Vagina (tissue), 2 donors: ENCODE data around the gene ADGRL3. TPM values are rescaled to one million over a fixed set of nuclear protein-coding genes. Genes with fewer than 3 reads are reported as not detected.
A peak's percentile ranks its signal among the peaks of the same experiment; 100 is the strongest.

Source experiments
- DNase-seq, 2 donors: peaks; one replicate each; pipeline ENCODE4 v3.0.0-alpha.2; 2017; ENCODE audit errors: extremely low spot score in 2 of 2
- H3K27ac ChIP-seq: fragments of 200-600 bp; sonication (generic); one replicate; pipeline ENCODE4 v1.5.1; 2019
- H3K27me3 ChIP-seq: fragments of 200-600 bp; sonication (generic); one replicate; pipeline ENCODE4 v1.5.1; 2019
- H3K36me3 ChIP-seq, 2 donors: fragments of 200-600 bp; sonication (generic); one replicate each; pipeline ENCODE4 v1.5.1; 2017 to 2019
- H3K4me1 ChIP-seq: fragments of 200-600 bp; sonication (generic); one replicate; pipeline ENCODE4 v1.5.1; 2019
- H3K4me3 ChIP-seq, 2 donors: fragments of 200-600 bp; sonication (generic); 1 replicate in 1 of 2; 2 replicates in 1 of 2; pipeline ENCODE4 v1.5.1; 2016 to 2019
- H3K9me3 ChIP-seq: fragments of 200-600 bp; sonication (generic); one replicate; pipeline ENCODE4 v1.5.1; 2019
- POLR2A ChIP-seq, 2 donors: fragments of 450-650 bp; IDR thresholded peaks; one replicate each; pipeline ENCODE4 v1.6.1; 2017; ENCODE audit warnings: antibody characterized with exemption in 2 of 2, mild to moderate bottlenecking in 2 of 2, moderate library complexity in 2 of 2
- POLR2AphosphoS5 ChIP-seq, 2 donors: sonication (generic); formaldehyde crosslinking; IDR thresholded peaks; one replicate each; pipeline ENCODE4 v1.9.0; 2017; ENCODE audit warnings: antibody characterized with exemption in 2 of 2, mild to moderate bottlenecking in 2 of 2, low read depth in 1 of 2; ENCODE audit not compliant: insufficient read depth in 1 of 2
- intact Hi-C: fragments of 100-400 bp; cut with DNase I; formaldehyde crosslinking; loops from one replicate; pipeline ENCODE4 v1.15.1; 2023
- total RNA-seq: library from RNA; depleted of rRNA; stranded (reverse); fragments of >200 nt; gene quantifications from one replicate; pipeline ENCODE4 v1.2.3, GENCODE V29; 2016
- TF ChIP-seq, protein P1 (sequence below), 3 experiments: fragments of 450-650 bp in 2 of 3; fragments of 200-600 bp in 1 of 3; sonication (generic) in 1 of 3; IDR thresholded peaks; one replicate each; pipeline ENCODE4 v1.5.1; 2017 to 2019; ENCODE audit warnings: antibody characterized with exemption in 3 of 3, mild to moderate bottlenecking in 2 of 3, moderate library complexity in 2 of 3

Gene ADGRL3
- total RNA-seq, 1 donor from 2014 or later, result 16.9 TPM

DNA sequence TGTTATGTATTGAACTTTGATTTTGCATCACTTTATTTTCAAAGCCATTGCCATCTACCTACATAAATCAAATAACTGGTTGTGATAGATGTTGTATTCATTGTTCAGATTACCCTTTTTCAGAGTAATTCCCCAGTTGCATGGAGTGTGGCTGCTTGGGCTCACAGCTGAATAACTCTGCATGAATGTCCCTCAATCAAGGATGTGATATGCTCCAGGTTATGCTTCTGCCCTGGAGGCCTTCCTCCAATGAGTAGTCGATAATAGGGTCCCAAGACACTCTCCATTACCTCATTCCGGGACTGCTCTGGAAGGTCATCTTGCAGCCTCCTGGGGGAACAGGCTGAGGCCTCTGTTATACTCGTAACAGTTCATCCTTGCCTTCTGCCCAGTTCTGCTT lies 251.8 kb downstream of the ADGRL3 start:
- Histone ChIP-seq H3K9me3 (no peaks in the 10 kb centered on the region), H3K27ac (no peak overlapping the region), H3K36me3 (no peaks in the 10 kb centered on the region), H3K27me3 (no peaks in the 10 kb centered on the region), H3K4me3 (no peak overlapping the region), H3K4me1 (no peaks in the 10 kb centered on the region)
- TF ChIP-seq POLR2AphosphoS5 (IDR thresholded peaks at IDR 0.05; ENCODE audit: insufficient read depth in 1 of 2, low read depth in 1 of 2), result no peak
- no peak for TF ChIP-seq POLR2A (IDR thresholded peaks at IDR 0.05)
- TF ChIP-seq, protein P1, sequence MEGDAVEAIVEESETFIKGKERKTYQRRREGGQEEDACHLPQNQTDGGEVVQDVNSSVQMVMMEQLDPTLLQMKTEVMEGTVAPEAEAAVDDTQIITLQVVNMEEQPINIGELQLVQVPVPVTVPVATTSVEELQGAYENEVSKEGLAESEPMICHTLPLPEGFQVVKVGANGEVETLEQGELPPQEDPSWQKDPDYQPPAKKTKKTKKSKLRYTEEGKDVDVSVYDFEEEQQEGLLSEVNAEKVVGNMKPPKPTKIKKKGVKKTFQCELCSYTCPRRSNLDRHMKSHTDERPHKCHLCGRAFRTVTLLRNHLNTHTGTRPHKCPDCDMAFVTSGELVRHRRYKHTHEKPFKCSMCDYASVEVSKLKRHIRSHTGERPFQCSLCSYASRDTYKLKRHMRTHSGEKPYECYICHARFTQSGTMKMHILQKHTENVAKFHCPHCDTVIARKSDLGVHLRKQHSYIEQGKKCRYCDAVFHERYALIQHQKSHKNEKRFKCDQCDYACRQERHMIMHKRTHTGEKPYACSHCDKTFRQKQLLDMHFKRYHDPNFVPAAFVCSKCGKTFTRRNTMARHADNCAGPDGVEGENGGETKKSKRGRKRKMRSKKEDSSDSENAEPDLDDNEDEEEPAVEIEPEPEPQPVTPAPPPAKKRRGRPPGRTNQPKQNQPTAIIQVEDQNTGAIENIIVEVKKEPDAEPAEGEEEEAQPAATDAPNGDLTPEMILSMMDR (IDR thresholded peaks at IDR 0.05), result no peak
- DNase-seq, result no peak
- intact Hi-C loops, result no loop called here

DNA sequence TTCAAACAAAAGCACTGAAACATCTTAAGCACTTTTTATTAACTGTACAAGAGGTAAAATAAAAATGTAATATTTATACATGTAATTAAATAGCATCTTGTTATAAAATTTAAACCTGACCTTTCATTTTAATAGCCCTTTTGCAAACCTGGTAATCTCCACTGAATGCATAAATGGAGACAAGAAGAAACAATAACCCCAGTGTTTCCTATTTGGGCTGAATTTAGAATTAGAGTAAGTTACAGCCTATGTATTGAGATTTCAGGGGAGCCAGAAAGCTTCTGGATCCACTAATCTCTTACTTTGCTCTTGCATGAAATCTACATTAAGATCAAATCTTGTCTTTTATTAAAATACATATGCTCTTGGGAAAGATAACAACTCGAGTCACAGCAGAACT lies 261.8 kb downstream of the ADGRL3 start:
- no peaks in the 10 kb centered on the region for H3K36me3 ChIP-seq
- H3K27me3 ChIP-seq, result no peaks in the 10 kb centered on the region
- H3K27ac ChIP-seq, result no peak overlapping the region
- H3K4me1 ChIP-seq, result peaks cover 4% of the 10 kb centered on the region
- no peak for DNase-seq
- no peaks in the 10 kb centered on the region for H3K9me3 ChIP-seq
- no peak for TF ChIP-seq POLR2AphosphoS5 (IDR thresholded peaks at IDR 0.05; ENCODE audit: insufficient read depth in 1 of 2, low read depth in 1 of 2)
- no peak for TF ChIP-seq POLR2A (IDR thresholded peaks at IDR 0.05)
- TF ChIP-seq, protein P1 (IDR thresholded peaks at IDR 0.05), result no peak
- intact Hi-C loops, result no loop called here
- H3K4me3 ChIP-seq, result no peak overlapping the region

DNA sequence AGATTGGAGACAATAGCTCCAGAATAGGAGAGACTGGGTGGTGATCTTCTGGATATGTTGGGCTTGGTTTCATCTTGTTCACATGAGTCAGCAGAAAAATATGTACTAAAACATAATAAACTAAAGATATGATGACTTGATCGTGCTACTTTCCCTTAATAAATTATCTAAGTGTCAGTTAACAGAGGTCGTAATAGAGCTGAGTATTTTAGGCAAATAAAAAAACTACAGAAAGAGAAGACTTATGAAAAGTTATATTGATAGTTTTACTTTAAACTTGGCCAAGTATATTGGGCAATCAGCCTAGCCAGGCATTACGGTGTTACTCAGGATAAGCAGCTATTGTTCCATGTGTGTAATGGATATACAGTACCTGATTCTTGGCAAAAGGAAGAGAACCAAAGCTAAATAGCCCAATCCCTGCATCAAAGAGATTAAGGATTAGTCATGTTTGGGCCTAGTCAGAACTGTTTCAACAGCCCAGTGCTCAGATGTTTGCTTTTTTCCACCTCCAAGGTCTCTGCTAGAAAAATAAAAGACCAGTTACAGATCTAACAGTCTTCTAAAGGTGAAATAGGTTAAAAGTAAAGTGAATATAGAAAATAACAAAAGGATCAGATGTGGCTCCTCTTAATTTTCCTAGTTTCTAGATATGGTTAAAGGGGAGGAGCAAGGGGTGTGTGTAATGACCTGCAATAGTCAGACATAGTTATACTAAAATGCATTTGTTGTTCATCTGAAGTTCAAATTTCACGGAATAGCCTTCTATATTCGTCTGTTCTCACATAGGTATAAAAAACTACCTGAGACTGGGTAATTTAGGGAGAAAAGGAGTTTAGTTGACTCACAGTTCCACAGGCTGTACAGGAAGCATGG lies 262.6 kb downstream of the ADGRL3 start:
- Histone ChIP-seq H3K4me3 (no peak overlapping the region), H3K27me3 (no peaks in the 10 kb centered on the region), H3K36me3 (no peaks in the 10 kb centered on the region), H3K27ac (no peak overlapping the region), H3K4me1 (peaks cover 4% of the 10 kb centered on the region), H3K9me3 (no peaks in the 10 kb centered on the region)
- DNase-seq, result no peak
- TF ChIP-seq POLR2AphosphoS5 (IDR thresholded peaks at IDR 0.05; ENCODE audit: insufficient read depth in 1 of 2, low read depth in 1 of 2), result peak in 1 of 2 donors; percentile 81
- TF ChIP-seq POLR2A (IDR thresholded peaks at IDR 0.05), result no peak
- intact Hi-C loops, result no loop called here

DNA sequence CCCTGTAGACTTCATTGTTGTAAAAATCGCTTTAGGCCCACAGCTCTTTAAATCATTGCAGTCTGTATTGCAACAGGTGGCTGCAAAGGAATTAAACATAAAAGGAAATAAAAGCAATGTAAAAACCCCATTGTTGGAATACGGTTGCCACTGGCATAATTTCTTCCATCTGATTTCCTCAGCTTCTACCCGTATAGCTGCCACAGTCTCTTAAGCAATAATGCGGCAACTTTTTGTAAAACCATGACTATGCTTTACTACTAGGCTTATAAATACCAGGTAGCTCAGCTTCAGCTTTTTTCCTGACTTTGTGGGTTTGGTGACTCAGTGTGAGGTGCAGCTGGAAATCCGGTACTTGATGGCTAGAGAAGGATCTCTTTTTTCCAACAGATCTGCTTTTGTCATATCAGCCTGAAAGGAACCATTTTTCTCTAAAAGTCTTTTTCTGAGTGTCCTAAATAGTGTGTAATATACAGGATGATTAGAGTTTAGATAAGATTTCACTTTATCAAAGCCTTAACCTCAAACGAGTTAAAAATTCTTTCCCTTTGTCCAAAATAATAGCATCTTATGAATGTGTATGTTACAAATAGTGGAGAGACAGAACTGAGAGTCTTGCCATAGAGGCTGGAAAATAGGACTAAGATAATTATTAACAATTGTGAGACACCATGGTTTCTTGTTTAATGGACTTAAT lies 268.0 kb downstream of the ADGRL3 start:
- H3K4me1 ChIP-seq, result peaks cover 2% of the 10 kb centered on the region
- no peak for DNase-seq
- TF ChIP-seq POLR2AphosphoS5 (IDR thresholded peaks at IDR 0.05; ENCODE audit: insufficient read depth in 1 of 2, low read depth in 1 of 2), result peak in 1 of 2 donors; percentile 67
- TF ChIP-seq, protein P1 (IDR thresholded peaks at IDR 0.05), result no peak
- H3K27ac ChIP-seq, result no peak overlapping the region
- no peaks in the 10 kb centered on the region for H3K9me3 ChIP-seq
- H3K27me3 ChIP-seq, result no peaks in the 10 kb centered on the region
- H3K4me3 ChIP-seq, result no peak overlapping the region
- H3K36me3 ChIP-seq, result no peaks in the 10 kb centered on the region
- intact Hi-C loops, result no loop called here

DNA sequence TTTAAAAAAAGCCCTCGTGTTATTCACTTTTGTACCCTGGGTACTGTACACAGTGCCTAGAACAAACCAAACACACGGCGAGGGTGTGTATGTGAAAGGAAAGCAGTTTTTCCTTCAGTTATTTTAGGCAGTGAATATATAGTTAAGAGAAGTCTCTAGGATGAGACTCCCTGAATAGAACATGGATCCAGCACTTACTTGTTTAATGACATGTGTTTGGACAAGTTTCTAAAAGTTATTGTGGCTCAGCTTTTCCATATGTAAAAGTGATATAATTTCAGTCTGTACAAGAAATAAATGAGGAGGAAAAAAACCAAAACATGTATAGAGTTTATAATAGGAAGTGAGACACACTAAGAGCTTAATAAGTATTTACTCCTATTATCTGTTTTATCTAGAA lies 273.2 kb downstream of the ADGRL3 start:
- Histone ChIP-seq H3K36me3 (no peaks in the 10 kb centered on the region), H3K9me3 (no peaks in the 10 kb centered on the region), H3K27me3 (no peaks in the 10 kb centered on the region), H3K4me1 (no peaks in the 10 kb centered on the region), H3K27ac (no peak overlapping the region), H3K4me3 (no peak overlapping the region)
- intact Hi-C loops, result no loop called here
- TF ChIP-seq, protein P1 (IDR thresholded peaks at IDR 0.05), result no peak
- TF ChIP-seq POLR2AphosphoS5 (IDR thresholded peaks at IDR 0.05; ENCODE audit: insufficient read depth in 1 of 2, low read depth in 1 of 2) (no peak), POLR2A (IDR thresholded peaks at IDR 0.05) (no peak)
- DNase-seq, result no peak
